B cell (primary cell): ENCODE data around the gene TUBA4A. TPM values are rescaled to one million over a fixed set of nuclear protein-coding genes. Genes with fewer than 3 reads are reported as not detected.

Experiments
- ATAC-seq: fragments of 200-7000 bp; cut with Tn5 transposase; one replicate; pipeline ENCODE4 v1.10.0; 2021; ENCODE audit warnings: low read depth, mild to moderate bottlenecking, moderate number of reproducible peaks, moderate library complexity
- CTCF ChIA-PET: fragments of 350-600 bp; sonication (Branson Sonifier 250); formaldehyde crosslinking; loops from one replicate; lab custom pipeline; 2021; ENCODE audit warnings: antibody characterized with exemption, inconsistent platforms; lab: Charles Lee
- POLR2A ChIA-PET: fragments of 350-600 bp; sonication (Branson Sonifier 250); formaldehyde crosslinking; loops from one replicate; lab custom pipeline; 2021; ENCODE audit warnings: antibody characterized with exemption; lab: Charles Lee
- DNase-seq: peaks from one replicate; pipeline ENCODE4 v3.0.0; 2013
- H2AFZ ChIP-seq: 2 replicates; pipeline ENCODE4 v1.6.1; 2012; ENCODE audit warnings: mild to moderate bottlenecking, low read depth, low read length; ENCODE audit not compliant: insufficient read depth, poor library complexity, severe bottlenecking
- H3K27ac ChIP-seq, 2 donors: 1 replicate in 1 of 2; 2 replicates in 1 of 2; pipeline ENCODE4 v1.5.1; 2012 to 2013; ENCODE audit warnings: low read length in 2 of 2, mild to moderate bottlenecking in 2 of 2, moderate library complexity in 1 of 2
- H3K27me3 ChIP-seq, 4 experiments: fragments of 200-600 bp in 1 of 4; sonication (generic) in 1 of 4; replicated peaks in 1 of 4; 1 replicate in 2 of 4; 2 replicates in 2 of 4; pipeline versions ENCODE4 v1.6.1 to v1.7.0; 2013 to 2016; ENCODE audit warnings: low read length in 3 of 4, mild to moderate bottlenecking in 2 of 4, mixed read lengths in 1 of 4, moderate library complexity in 1 of 4; ENCODE audit not compliant: insufficient read depth in 4 of 4, control insufficient read depth in 3 of 4; ENCODE audit errors: control extremely low read depth in 1 of 4
- H3K36me3 ChIP-seq, 2 experiments: replicated peaks in 1 of 2; 1 replicate in 1 of 2; 2 replicates in 1 of 2; pipeline versions ENCODE4 v1.6.1 to v1.7.1; 2013; ENCODE audit warnings: low read length in 1 of 2; ENCODE audit not compliant: insufficient read depth in 2 of 2, control insufficient read depth in 1 of 2; ENCODE audit errors: control extremely low read depth in 1 of 2, extremely low read depth in 1 of 2
- H3K4me1 ChIP-seq, 2 donors: fragments of 200-600 bp in 1 of 2; sonication (generic) in 1 of 2; 1 replicate in 1 of 2; 2 replicates in 1 of 2; pipeline versions ENCODE4 v1.5.1 to v1.6.1; 2013 to 2017; ENCODE audit warnings: low read length in 2 of 2; ENCODE audit not compliant: control insufficient read depth in 2 of 2, insufficient read depth in 2 of 2
- H3K4me2 ChIP-seq: replicated peaks from 2 replicates; pipeline ENCODE3; 2012; ENCODE audit warnings: mild to moderate bottlenecking, low read depth, low read length; ENCODE audit not compliant: poor library complexity, severe bottlenecking
- H3K4me3 ChIP-seq, 5 experiments: fragments of 200-600 bp in 1 of 5; sonication (generic) in 1 of 5; 1 replicate in 3 of 5; 2 replicates in 2 of 5; pipeline versions ENCODE4 v1.5.1 to v1.7.0; 2011 to 2016; ENCODE audit warnings: low read length in 4 of 5, mild to moderate bottlenecking in 4 of 5, low read depth in 2 of 5, control low read depth in 1 of 5, moderate library complexity in 1 of 5; ENCODE audit not compliant: insufficient read depth in 1 of 5; ENCODE audit errors: control extremely low read depth in 1 of 5, extremely low read depth in 1 of 5
- H3K79me2 ChIP-seq: fragments of 200-600 bp; sonication (generic); one replicate; pipeline ENCODE4 v1.6.0; 2016; ENCODE audit warnings: low read length; ENCODE audit not compliant: control insufficient read depth, insufficient read depth
- H3K9ac ChIP-seq: fragments of 200-600 bp; sonication (generic); 2 replicates; pipeline ENCODE4 v1.6.1; 2017; ENCODE audit warnings: mild to moderate bottlenecking, low read length, moderate library complexity
- H3K9me3 ChIP-seq, 3 donors: one replicate each; pipeline versions ENCODE4 v1.6.1 to v1.7.1; 2013; ENCODE audit warnings: low read length in 2 of 3; ENCODE audit not compliant: control insufficient read depth in 2 of 3, insufficient read depth in 1 of 3; ENCODE audit errors: control extremely low read depth in 1 of 3
- H4K20me1 ChIP-seq: 2 replicates; pipeline ENCODE4 v1.6.0; 2012; ENCODE audit warnings: mild to moderate bottlenecking, low read length; ENCODE audit not compliant: insufficient read depth, control insufficient read depth, poor library complexity, severe bottlenecking
- H3K27ac Mint-ChIP-seq: one replicate; pipeline ENCODE4 v1.8.0; 2021; ENCODE audit warnings: mixed read lengths
- H3K27me3 Mint-ChIP-seq: one replicate; pipeline ENCODE4 v1.8.0; 2021; ENCODE audit warnings: mixed read lengths
- H3K4me1 Mint-ChIP-seq: one replicate; pipeline ENCODE4 v1.8.0; 2021; ENCODE audit warnings: mixed read lengths
- H3K4me3 Mint-ChIP-seq: one replicate; pipeline ENCODE4 v1.8.0; 2021; ENCODE audit warnings: mixed read lengths
- H3K9me3 Mint-ChIP-seq: one replicate; pipeline ENCODE4 v1.8.0; 2022; ENCODE audit warnings: mixed read lengths; ENCODE audit not compliant: insufficient read depth
- EZH2 ChIP-seq: IDR thresholded peaks from 2 replicates; pipeline ENCODE4 v1.6.1; 2012; ENCODE audit warnings: borderline replicate concordance, low read depth, mild to moderate bottlenecking, moderate library complexity, low read length; ENCODE audit not compliant: insufficient read depth, poor library complexity, severe bottlenecking
- WGBS: methylation state at CpG from one replicate; pipeline ENCODE4 v1.1.5; 2013; ENCODE audit warnings: missing lambda C conversion rate; ENCODE audit not compliant: insufficient coverage; 5-methylcytosine and 5-hydroxymethylcytosine counted together
- intact Hi-C: fragments of 100-400 bp; cut with micrococcal nuclease; formaldehyde crosslinking; loops from one replicate; pipeline ENCODE4 v1.10.0; 2022
- polyA plus RNA-seq: library from polyadenylated mRNA; depleted of rRNA; stranded (reverse); fragments of >200 nt; gene quantifications from 2 replicates; pipeline ENCODE4 v1.2.3, GENCODE V29; 2012
- total RNA-seq, 2 donors: library from RNA; stranded (reverse); fragments of 120-200 nt in 1 of 2; gene quantifications; 1 replicate in 1 of 2; 2 replicates in 1 of 2; pipeline versions ENCODE4 v1.2.3 to v1.2.4, GENCODE V29; 2013 to 2022
- TF ChIP-seq, protein P1 (sequence below): fragments of 200-600 bp; IDR thresholded peaks from one replicate; pipeline ENCODE4 v1.8.0; 2022; ENCODE audit warnings: antibody characterized with exemption, mild to moderate bottlenecking

Gene TUBA4A
- total and polyA plus RNA-seq, 2 donors (not counting 1 experiment from before 2014, with no cell fraction given), result 196 to 338 TPM

DNA sequence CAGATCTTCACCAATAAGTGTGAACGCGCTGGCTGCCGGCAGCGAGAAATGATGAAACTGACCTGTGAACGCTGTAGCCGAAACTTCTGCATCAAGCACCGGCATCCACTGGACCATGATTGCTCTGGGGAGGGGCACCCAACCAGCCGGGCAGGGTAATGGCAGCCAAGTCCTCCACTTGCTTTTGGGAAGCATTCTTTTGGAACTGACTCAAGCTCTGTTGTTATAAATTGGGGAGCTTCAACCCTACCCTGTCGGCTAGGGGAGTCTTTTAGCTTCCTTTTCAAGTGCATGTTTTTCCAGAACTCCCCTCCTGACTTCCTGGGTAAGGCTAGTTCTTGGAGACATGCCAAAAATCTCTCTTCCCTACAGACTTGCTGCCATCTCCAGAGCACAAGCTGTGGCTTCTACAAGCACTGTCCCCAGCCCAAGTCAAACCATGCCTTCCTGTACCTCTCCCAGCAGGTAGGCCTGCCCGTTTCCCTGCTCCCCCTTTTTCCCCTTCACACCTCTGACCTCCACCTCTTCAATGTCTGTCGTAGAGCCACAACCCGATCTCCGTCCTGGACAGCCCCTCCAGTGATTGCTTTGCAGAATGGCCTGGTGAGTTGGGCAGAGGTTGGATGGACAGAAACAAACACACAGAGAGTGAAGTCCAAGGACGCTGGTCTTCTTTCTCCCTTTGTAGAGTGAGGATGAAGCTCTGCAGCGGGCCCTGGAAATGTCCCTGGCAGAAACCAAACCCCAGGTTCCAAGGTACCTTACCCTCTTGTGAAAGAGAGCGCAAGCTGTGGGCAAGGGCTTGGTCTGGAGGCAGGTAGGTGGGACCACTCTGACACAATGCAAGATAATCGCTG lies 45.6 kb downstream of the TUBA4A start:
- H3K4me2 ChIP-seq, result peak overlapping the region; percentile 80
- peaks cover 28% of the 10 kb centered on the region for H3K4me1 Mint-ChIP-seq

More for the DNA sequence above, 45.6 kb downstream of the TUBA4A start:
- 85% methylated on average over 11 of the region's 17 CpGs for WGBS
- DNase-seq (no peak), ATAC-seq (no peak)
- H3K27ac ChIP-seq, result peak overlapping the region in 1 of 2 donors; percentile 94
- Mint-ChIP-seq H3K4me3 (peak overlapping the region; percentile 69), H3K27ac (peak overlapping the region; percentile 79), H3K27me3 (no peaks in the 10 kb centered on the region), H3K9me3 (no peaks in the 10 kb centered on the region)
- TF ChIP-seq EZH2, result no peak
- TF ChIP-seq, protein P1, sequence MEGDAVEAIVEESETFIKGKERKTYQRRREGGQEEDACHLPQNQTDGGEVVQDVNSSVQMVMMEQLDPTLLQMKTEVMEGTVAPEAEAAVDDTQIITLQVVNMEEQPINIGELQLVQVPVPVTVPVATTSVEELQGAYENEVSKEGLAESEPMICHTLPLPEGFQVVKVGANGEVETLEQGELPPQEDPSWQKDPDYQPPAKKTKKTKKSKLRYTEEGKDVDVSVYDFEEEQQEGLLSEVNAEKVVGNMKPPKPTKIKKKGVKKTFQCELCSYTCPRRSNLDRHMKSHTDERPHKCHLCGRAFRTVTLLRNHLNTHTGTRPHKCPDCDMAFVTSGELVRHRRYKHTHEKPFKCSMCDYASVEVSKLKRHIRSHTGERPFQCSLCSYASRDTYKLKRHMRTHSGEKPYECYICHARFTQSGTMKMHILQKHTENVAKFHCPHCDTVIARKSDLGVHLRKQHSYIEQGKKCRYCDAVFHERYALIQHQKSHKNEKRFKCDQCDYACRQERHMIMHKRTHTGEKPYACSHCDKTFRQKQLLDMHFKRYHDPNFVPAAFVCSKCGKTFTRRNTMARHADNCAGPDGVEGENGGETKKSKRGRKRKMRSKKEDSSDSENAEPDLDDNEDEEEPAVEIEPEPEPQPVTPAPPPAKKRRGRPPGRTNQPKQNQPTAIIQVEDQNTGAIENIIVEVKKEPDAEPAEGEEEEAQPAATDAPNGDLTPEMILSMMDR, result no peak
- no peak overlapping the region for H3K9ac ChIP-seq
- ChIA-PET POLR2A (interaction anchor here (3.0 kb wide), 1 partner anchor 32 kb away, joined by 46 read pairs; the partner anchor contains the start of genes CNPPD1 and RETREG2), CTCF (interaction anchor here (0.7 to 7.3 kb wide), 9 partner anchors 16 to 92 kb away, joined by 3 to 65 read pairs (median 4); partner anchors contain the start of genes CNPPD1, NHEJ1 and TUBA4A)
- H4K20me1 ChIP-seq, result peaks cover 14% of the 10 kb centered on the region
- H3K27me3 ChIP-seq, result no peaks in the 10 kb centered on the region
- H3K4me3 ChIP-seq, result no peak overlapping the region
- peaks cover 16 to 23% of the 10 kb centered on the region in 2 donors for H3K4me1 ChIP-seq
- intact Hi-C loops, result loop anchor here (1.0 to 2.0 kb wide), 2 partner anchors 21 to 37 kb away; partner anchors contain the start of genes ANKZF1, ATG9A, GLB1L and STK16
- no peak overlapping the region for H2AFZ ChIP-seq
- peaks cover 7 to 24% of the 10 kb centered on the region in 2 experiments for H3K36me3 ChIP-seq
- no peaks in the 10 kb centered on the region for H3K9me3 ChIP-seq
- peaks cover 6% of the 10 kb centered on the region for H3K79me2 ChIP-seq
